ENCODE data around the gene TEF.

DNA sequence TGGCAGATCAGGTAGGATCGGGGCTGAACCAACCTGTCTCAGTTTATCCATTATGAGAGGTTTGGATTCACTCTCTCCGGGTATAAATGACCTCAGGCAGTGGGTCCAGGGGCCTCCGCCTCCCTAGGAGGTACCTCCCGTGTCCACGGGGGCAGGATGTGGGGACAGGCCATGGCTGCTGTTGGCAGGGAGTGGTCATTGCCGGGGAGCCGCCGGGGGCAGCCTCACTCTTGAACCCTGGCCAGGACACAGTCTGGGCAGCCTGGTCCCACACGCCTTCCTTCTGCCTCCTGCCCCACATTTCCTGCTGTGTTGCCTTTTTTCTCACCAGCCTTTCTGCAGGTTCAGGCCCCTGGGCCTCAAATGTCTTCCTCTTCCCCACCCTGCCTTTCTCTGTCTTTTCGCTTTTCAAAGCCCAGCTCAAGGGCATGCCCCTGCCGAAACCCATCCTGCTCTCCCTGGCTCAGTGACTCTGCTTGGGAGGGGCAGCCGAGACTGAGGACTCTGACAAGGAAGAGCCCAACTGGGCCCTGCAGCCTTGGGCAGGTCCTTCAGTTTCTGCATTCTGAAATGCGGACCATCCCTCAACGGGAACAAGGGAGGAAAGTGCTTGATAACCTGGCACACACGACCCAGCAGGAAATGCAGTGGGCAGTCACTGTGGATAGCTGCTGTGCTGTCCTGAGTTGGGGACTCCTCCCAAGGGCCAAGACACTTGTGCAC is 49.4 kb upstream of the TEF start:
- TF ChIP-seq POLR2AphosphoS5 (IDR thresholded peaks at IDR 0.05; ENCODE audit: low read depth, low read length) (no peak), FOXJ3 (CRISPR knock-in tag; IDR thresholded peaks at IDR 0.05) (no peak), SMC3 (IDR thresholded peaks at IDR 0.05; ENCODE audit: low read depth, low read length) (no peak), SIN3A (IDR thresholded peaks at IDR 0.05; ENCODE audit: borderline replicate concordance, low read depth, low read length) (no peak)
- TF ChIP-seq, protein P1, sequence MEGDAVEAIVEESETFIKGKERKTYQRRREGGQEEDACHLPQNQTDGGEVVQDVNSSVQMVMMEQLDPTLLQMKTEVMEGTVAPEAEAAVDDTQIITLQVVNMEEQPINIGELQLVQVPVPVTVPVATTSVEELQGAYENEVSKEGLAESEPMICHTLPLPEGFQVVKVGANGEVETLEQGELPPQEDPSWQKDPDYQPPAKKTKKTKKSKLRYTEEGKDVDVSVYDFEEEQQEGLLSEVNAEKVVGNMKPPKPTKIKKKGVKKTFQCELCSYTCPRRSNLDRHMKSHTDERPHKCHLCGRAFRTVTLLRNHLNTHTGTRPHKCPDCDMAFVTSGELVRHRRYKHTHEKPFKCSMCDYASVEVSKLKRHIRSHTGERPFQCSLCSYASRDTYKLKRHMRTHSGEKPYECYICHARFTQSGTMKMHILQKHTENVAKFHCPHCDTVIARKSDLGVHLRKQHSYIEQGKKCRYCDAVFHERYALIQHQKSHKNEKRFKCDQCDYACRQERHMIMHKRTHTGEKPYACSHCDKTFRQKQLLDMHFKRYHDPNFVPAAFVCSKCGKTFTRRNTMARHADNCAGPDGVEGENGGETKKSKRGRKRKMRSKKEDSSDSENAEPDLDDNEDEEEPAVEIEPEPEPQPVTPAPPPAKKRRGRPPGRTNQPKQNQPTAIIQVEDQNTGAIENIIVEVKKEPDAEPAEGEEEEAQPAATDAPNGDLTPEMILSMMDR (IDR thresholded peaks at IDR 0.05) = no peak
- TF ChIP-seq, protein P2, sequence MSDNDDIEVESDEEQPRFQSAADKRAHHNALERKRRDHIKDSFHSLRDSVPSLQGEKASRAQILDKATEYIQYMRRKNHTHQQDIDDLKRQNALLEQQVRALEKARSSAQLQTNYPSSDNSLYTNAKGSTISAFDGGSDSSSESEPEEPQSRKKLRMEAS (IDR thresholded peaks at IDR 0.05; ENCODE audit: low read depth) = no peak

Data from SK-N-SH (cell line).